K562 treated with DMSO at 1 percent for 24 hours (cell line): ENCODE measurements around the gene NXF2B. TPM values are rescaled to one million over a fixed set of nuclear protein-coding genes. Genes with fewer than 3 reads are reported as not detected.

ENCODE experiments used
- total RNA-seq: library from RNA; unstranded; fragments of 300-600 nt; gene quantifications from 2 replicates; pipeline ENCODE4 v1.2.3, GENCODE V29; 2022; ENCODE audit warnings: low read depth; ENCODE audit not compliant: insufficient read depth

NXF2B gene, protein sequence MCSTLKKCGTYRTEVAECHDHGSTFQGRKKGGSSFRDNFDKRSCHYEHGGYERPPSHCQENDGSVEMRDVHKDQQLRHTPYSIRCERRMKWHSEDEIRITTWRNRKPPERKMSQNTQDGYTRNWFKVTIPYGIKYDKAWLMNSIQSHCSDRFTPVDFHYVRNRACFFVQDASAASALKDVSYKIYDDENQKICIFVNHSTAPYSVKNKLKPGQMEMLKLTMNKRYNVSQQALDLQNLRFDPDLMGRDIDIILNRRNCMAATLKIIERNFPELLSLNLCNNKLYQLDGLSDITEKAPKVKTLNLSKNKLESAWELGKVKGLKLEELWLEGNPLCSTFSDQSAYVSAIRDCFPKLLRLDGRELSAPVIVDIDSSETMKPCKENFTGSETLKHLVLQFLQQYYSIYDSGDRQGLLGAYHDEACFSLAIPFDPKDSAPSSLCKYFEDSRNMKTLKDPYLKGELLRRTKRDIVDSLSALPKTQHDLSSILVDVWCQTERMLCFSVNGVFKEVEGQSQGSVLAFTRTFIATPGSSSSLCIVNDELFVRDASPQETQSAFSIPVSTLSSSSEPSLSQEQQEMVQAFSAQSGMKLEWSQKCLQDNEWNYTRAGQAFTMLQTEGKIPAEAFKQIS
- 14.3 and 23.3 TPM in 2 replicates for total RNA-seq

DNA sequence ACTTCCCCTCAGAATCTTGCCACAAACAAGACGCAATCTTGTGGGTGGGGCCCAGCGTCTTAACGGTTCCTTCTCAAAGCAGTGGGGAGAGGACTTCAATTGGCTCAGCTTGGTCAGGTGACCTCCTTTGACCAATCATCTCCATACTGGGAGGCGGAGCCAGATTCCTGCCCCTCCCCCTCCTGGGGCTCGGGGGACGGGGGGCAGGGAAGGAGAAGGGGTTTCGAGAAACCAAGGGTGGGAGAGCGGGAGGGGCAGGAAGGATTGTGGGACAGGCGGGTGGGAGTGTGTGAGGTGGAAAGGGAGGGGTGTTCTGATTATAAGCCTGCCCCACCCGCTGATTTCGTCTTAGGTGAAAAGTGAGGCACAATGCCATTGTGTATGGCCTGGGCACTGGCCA is at the start of gene NXF2B:
Gene NXF2B (minus strand): TSS at position 101 of the 400 bp plus-strand sequence. CDS start 59,972 bp downstream, outside the sequence.

DNA sequence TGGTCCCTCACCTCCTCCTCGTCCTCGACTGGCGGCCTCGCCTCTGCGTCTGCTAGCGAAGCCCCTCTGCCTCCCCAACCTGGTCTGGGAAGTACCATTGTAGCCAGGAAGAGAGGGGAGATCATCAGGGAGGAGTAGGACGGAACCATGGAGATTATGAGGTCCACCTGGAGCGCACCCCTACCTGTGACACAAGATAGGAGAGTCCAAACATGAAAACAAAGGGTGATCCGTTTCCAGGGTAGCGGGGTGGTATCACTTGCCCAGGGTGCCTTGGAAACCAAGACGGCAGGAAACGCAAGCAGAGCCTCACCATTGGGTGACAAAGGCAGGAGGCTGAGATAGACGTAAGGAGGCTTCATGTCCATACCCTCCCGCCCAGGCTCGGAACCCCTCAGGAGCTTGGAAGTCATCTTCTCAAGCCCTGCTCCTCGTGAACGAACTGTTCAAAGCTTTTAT is 32.0 kb upstream of the NXF2B start, which contains the start of gene TCP11X2:
Gene TCP11X2 (minus strand): TSS at position 51 of the 459 bp plus-strand sequence.

Other genes with a start within 250 kb of the NXF2B start
- not detected in 2 replicates for gene TCP11X1, start 224.7 kb downstream of the NXF2B start, total RNA-seq
- 7.6 and 14.1 TPM in 2 replicates for gene NXF2, start 192.8 kb downstream of the NXF2B start, total RNA-seq
- not detected in 2 replicates for gene TCP11X2, start 31.8 kb upstream of the NXF2B start, total RNA-seq
- gene TMSB15A, start 76.7 kb upstream of the NXF2B start, total RNA-seq: 2.5 TPM in 1 of 2 replicates, not detected in the other
- 6.8 and 12.1 TPM in 2 replicates for gene ARMCX5, start 159.5 kb upstream of the NXF2B start, total RNA-seq
- gene GPRASP1, start 211.5 kb upstream of the NXF2B start, total RNA-seq: 0.09 and 0.31 TPM in 2 replicates